Ectodermal cell (in vitro differentiated cells): ENCODE measurements around the gene KDM4B.

Source experiments
- H3K27ac ChIP-seq: 2 replicates; pipeline ENCODE4 v1.7.0; 2013; ENCODE audit warnings: mild to moderate bottlenecking, low read depth, low read length; ENCODE audit not compliant: insufficient read depth, poor library complexity, severe bottlenecking
- H3K27me3 ChIP-seq: 2 replicates; pipeline ENCODE4 v1.7.0; 2013; ENCODE audit warnings: mild to moderate bottlenecking, low read length; ENCODE audit not compliant: insufficient read depth, control insufficient read depth, poor library complexity, severe bottlenecking
- H3K36me3 ChIP-seq: one replicate; pipeline ENCODE4 v1.7.0; 2013; ENCODE audit warnings: low read length; ENCODE audit not compliant: control insufficient read depth, insufficient read depth
- H3K4me1 ChIP-seq: one replicate; pipeline ENCODE4 v1.7.0; 2013; ENCODE audit warnings: low read length; ENCODE audit not compliant: control insufficient read depth, insufficient read depth
- H3K4me3 ChIP-seq: 2 replicates; pipeline ENCODE4 v1.7.0; 2013; ENCODE audit warnings: low read depth, low read length, control low read depth; ENCODE audit not compliant: insufficient read depth
- H3K9me3 ChIP-seq: 2 replicates; pipeline ENCODE4 v1.7.0; 2013; ENCODE audit warnings: mild to moderate bottlenecking, low read length, moderate library complexity; ENCODE audit not compliant: control insufficient read depth
- WGBS, 2 experiments: methylation state at CpG; one replicate each; pipeline ENCODE4 v1.1.7; 2013; ENCODE audit warnings: missing lambda C conversion rate in 2 of 2; 5-methylcytosine and 5-hydroxymethylcytosine counted together

The KDM4B gene

DNA sequence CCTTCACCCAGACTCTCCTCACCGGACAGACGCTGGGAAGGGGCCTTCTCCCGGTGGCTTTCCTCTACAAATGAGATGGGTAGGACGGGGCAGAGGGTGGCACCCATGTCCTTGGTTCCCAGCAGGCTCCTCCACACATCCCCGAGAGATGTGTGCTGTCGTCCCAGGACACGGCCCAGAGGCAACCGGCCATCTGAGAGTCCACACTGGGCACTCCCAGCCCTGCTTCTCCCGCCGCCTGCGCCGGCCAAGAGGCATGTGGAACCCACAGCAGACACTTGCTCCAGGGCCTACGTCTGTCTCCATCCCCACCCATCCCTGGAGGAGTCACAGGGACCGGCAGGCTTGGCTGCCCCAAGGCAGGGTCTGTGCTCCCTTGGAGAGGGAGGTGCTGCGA, 179.9 kb downstream of the KDM4B start:
- H3K27ac ChIP-seq: no peak overlapping the region
- H3K9me3 ChIP-seq: no peaks in the 10 kb centered on the region
- no peak overlapping the region for H3K4me3 ChIP-seq
- H3K27me3 ChIP-seq: no peaks in the 10 kb centered on the region
- 93 to 95% methylated on average over 15 of the region's 15 CpGs for WGBS, 2 experiments
- H3K4me1 ChIP-seq: peaks cover 18% of the 10 kb centered on the region
- peaks cover 7% of the 10 kb centered on the region for H3K36me3 ChIP-seq

DNA sequence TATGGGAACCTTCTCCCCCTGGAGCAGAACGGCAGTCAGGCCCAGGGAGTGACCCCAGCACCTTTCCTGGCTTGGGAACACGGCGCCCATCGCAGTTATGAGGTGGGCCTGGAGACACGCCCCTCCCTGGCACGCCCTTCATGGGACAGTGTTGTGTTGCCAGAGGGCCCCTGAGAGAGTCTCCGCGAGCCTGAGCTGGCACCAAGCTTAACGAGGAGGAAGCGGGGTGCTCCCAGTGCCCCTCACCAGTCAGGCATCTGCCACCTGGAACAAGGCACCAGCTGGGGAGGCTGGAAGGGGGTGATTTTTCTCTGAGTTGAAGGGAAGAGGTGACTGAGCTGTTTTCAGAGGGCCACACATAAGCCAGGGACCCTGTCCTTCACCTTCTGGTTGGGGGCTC, 180.6 kb downstream of the KDM4B start:
- Histone ChIP-seq H3K4me3 (no peak overlapping the region), H3K9me3 (no peaks in the 10 kb centered on the region), H3K4me1 (peaks cover 18% of the 10 kb centered on the region), H3K27ac (no peak overlapping the region), H3K36me3 (peaks cover 7% of the 10 kb centered on the region), H3K27me3 (no peaks in the 10 kb centered on the region)
- WGBS, 2 experiments: 93 to 95% methylated on average over 10 of the region's 10 CpGs

- H3K27me3 ChIP-seq: no peaks in the 10 kb centered on the region
- H3K9me3 ChIP-seq: no peaks in the 10 kb centered on the region
- H3K36me3 ChIP-seq: peaks cover 3% of the 10 kb centered on the region
- H3K4me1 ChIP-seq: peaks cover 21% of the 10 kb centered on the region
- no peak overlapping the region for H3K4me3 ChIP-seq
- WGBS, 2 experiments: 75% methylated on average over 36 of the region's 36 CpGs
- H3K27ac ChIP-seq: no peak overlapping the region
Observed at GRCh38 chr19:5149932-5150901, 181.3 kb downstream of the KDM4B start.

- no peak overlapping the region for H3K27ac ChIP-seq
- WGBS, 2 experiments: 77 to 80% methylated on average over 52 of the region's 52 CpGs
Observed at GRCh38 chr19:5150902-5151741, 182.2 kb downstream of the KDM4B start.

DNA sequence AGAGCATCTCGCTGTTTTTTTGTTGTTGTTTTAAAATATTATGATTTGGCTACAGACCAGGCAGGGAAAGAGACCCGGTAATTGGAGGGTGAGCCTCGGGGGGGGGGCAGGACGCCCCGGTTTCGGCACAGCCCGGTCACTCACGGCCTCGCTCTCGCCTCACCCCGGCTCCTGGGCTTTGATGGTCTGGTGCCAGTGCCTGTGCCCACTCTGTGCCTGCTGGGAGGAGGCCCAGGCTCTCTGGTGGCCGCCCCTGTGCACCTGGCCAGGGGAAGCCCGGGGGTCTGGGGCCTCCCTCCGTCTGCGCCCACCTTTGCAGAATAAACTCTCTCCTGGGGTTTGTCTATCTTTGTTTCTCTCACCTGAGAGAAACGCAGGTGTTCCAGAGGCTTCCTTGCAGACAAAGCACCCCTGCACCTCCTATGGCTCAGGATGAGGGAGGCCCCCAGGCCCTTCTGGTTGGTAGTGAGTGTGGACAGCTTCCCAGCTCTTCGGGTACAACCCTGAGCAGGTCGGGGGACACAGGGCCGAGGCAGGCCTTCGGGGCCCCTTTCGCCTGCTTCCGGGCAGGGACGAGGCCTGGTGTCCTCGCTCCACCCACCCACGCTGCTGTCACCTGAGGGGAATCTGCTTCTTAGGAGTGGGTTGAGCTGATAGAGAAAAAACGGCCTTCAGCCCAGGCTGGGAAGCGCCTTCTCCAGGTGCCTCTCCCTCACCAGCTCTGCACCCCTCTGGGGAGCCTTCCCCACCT, 183.3 kb downstream of the KDM4B start:
- no peaks in the 10 kb centered on the region for H3K9me3 ChIP-seq

More at GRCh38 chr19:5150902-5151741, 182.2 kb downstream of the KDM4B start:
- H3K4me1 ChIP-seq: peaks cover 25% of the 10 kb centered on the region
- no peaks in the 10 kb centered on the region for H3K27me3 ChIP-seq
- no peak overlapping the region for H3K4me3 ChIP-seq
- no peaks in the 10 kb centered on the region for H3K9me3 ChIP-seq
- peaks cover under 1% of the 10 kb centered on the region for H3K36me3 ChIP-seq

GRCh38 chr19:5152767-5153532, 184.0 kb downstream of the KDM4B start:
- Histone ChIP-seq H3K4me1 (peaks cover 30% of the 10 kb centered on the region), H3K27ac (no peak overlapping the region), H3K27me3 (no peaks in the 10 kb centered on the region), H3K36me3 (no peaks in the 10 kb centered on the region), H3K4me3 (no peak overlapping the region), H3K9me3 (no peaks in the 10 kb centered on the region)
- WGBS, 2 experiments: 92 to 94% methylated on average over 24 of the region's 24 CpGs

More for the DNA sequence above, 183.3 kb downstream of the KDM4B start:
- WGBS, 2 experiments: 94% methylated on average over 27 of the region's 27 CpGs
- Histone ChIP-seq H3K27ac (no peak overlapping the region), H3K4me3 (no peak overlapping the region), H3K27me3 (no peaks in the 10 kb centered on the region), H3K4me1 (peaks cover 30% of the 10 kb centered on the region), H3K36me3 (no peaks in the 10 kb centered on the region)

- no peaks in the 10 kb centered on the region for H3K27me3 ChIP-seq
- H3K36me3 ChIP-seq: no peaks in the 10 kb centered on the region
- no peaks in the 10 kb centered on the region for H3K9me3 ChIP-seq
- H3K27ac ChIP-seq: no peak overlapping the region
- peaks cover 30% of the 10 kb centered on the region for H3K4me1 ChIP-seq
- 91 to 94% methylated on average over 14 of the region's 14 CpGs for whole genome bisulfite sequencing, 2 experiments
- no peak overlapping the region for H3K4me3 ChIP-seq
Observed at GRCh38 chr19:5153601-5154128, 184.8 kb downstream of the KDM4B start.

- Histone ChIP-seq H3K36me3 (no peaks in the 10 kb centered on the region), H3K9me3 (no peaks in the 10 kb centered on the region), H3K27me3 (no peaks in the 10 kb centered on the region), H3K4me1 (peaks cover 30% of the 10 kb centered on the region), H3K4me3 (no peak overlapping the region), H3K27ac (no peak overlapping the region)
- 78 to 81% methylated on average over 17 of the region's 17 CpGs for WGBS, 2 experiments
Observed at GRCh38 chr19:5154129-5154798, 185.4 kb downstream of the KDM4B start.
